Stimulated activated CD8-positive, alpha-beta memory T cell treated with anti-CD3 and anti-CD28 coated beads, Interleukin-12 subunit alpha, Interleukin-12 subunit beta, amount 100 ng/mL, for 1 hour (primary cell): ENCODE data around the gene RBM15B.
A peak's percentile ranks its signal among the peaks of the same experiment; 100 is the strongest.
"Not testable (repeated sequence)": the region's sequence is repeated elsewhere in the genome, so short reads cannot be mapped to it uniquely, and the experiment has no call there.

Source experiments
- DNase-seq: peaks from one replicate; pipeline ENCODE4 v3.0.0-alpha.2; 2020; ENCODE audit warnings: low read depth

The RBM15B gene, protein sequence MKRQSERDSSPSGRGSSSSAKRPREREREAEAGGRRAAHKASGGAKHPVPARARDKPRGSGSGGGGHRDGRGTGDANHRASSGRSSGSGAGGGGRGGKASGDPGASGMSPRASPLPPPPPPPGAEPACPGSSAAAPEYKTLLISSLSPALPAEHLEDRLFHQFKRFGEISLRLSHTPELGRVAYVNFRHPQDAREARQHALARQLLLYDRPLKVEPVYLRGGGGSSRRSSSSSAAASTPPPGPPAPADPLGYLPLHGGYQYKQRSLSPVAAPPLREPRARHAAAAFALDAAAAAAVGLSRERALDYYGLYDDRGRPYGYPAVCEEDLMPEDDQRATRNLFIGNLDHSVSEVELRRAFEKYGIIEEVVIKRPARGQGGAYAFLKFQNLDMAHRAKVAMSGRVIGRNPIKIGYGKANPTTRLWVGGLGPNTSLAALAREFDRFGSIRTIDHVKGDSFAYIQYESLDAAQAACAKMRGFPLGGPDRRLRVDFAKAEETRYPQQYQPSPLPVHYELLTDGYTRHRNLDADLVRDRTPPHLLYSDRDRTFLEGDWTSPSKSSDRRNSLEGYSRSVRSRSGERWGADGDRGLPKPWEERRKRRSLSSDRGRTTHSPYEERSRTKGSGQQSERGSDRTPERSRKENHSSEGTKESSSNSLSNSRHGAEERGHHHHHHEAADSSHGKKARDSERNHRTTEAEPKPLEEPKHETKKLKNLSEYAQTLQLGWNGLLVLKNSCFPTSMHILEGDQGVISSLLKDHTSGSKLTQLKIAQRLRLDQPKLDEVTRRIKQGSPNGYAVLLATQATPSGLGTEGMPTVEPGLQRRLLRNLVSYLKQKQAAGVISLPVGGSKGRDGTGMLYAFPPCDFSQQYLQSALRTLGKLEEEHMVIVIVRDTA

DNA sequence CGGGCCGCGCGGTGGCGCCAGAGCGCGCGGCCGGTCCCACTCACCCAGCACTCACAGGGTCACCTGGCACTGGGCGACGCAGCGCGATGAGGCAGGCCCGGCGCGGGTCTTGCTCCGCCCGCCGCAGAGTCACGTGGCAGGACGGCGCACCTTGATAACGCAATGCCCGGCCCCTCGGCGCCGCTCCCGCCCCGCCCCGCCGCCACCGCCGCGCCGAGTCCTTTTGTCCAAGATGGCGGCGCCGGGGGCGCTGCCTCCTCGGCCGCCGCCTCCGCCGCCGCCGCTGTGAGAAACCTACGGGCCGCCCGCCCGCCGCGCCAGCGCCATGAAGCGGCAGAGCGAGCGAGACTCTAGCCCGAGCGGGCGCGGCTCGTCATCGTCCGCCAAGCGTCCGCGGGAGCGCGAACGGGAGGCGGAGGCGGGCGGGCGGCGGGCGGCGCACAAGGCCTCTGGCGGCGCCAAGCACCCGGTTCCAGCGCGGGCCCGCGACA is at the start of gene RBM15B:
Gene RBM15B, plus strand, starts transcription at position 211 of the 491 bp plus-strand sequence. Its CDS starts 115 bp downstream, at position 326.
- peak; percentile 95 for DNase-seq

DNA sequence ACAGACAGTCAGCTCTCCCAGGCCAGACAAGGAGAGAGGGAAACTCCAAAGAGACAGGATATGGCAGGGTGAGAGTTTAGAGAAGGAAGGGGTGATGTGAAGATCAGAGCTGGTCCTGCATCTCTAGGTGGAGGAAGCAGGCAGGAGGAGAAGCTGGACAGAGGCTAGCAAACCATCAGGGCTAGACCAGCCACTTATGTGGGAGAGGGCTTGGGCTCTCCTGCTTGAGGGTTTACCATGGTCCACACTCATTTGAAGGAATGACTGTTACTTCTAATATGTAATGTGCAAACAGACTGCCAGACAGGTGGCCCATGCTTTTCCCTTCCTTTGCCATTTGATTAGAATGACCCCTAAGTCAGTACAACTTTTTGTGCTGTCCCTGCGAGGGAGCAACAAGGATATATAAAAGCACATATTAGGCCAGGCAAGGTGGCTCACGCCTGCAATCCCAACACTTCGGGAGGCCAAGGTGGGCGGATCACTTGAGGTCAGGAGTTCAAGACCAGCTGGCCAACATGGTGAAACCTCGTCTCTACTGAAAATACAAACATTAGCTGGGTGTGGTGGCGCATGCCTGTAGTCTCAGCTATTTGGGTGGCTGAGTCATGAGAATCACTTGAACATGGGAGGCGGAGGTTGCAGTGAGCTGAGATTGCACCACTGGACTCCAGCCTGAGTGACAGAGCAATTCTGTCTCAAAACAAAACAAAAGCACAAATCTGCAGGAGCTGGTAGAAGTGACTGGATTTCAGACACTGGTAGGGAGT is 47.0 kb upstream of the RBM15B start:
- DNase-seq = no peak

GRCh38 chr3:51350751-51351150 is 40.3 kb upstream of the RBM15B start:
- DNase-seq = no peak

- no peak for DNase-seq
Measured at GRCh38 chr3:51353131-51353530, 38.0 kb upstream of the RBM15B start.

DNA sequence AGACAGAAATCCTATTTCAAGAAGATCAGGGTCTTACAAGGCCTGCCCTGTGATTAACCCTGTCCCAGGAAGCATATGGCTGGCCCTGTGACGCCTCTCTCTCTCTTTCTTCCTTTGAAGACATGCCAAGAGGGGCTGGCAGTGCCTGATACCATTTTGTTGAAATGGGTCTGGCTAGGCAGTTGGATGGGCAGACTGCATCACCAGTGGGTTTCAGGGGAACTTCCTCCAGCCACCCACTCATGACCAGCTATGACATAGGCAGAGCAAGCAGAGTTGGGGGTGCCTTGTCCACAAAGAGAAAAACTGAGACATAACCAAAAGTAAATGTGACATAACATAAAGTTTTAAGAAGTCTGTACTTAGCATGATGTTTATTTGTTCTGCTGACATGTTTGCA is 37.4 kb upstream of the RBM15B start:
- no peak for DNase-seq

- no peak for DNase-seq
Measured at GRCh38 chr3:51354172-51354571, 36.9 kb upstream of the RBM15B start.

- DNase-seq = no peak
Measured at GRCh38 chr3:51354731-51355615, 36.1 kb upstream of the RBM15B start.

DNA sequence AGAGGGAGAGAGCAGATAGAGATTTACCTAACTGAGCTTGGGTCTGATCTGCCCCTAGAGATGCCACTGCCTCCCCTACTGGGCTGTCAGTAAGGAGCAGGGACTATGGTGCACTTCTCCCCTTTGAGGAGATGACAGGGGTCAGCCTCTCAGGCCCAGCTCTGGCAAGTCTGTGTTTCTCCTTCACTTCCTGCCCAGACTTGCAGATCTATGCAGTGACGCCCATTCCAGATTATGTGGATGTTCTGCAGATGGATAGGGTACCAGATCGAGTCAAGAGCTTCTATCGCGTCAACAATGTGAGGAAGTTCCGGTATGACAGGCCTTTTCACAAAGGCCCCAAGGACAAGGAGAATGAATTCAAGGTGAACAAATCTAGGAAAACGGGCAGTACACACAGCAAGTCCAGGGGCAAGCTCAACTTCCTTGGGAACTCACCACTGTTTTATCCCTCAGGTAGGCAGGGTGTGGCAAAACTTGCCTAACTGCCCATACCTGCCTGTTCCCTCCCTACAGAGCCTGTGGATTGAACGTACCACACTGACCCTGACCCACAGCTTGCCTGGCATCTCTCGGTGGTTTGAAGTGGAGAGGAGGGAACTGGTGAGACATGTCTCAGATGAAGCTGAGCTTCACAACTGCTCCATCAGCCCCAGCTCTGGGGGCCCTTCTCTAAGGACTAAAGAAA is 35.0 kb upstream of the RBM15B start:
- no peak for DNase-seq

- no peak for DNase-seq
Measured at GRCh38 chr3:51357856-51358255, 33.2 kb upstream of the RBM15B start.

DNA sequence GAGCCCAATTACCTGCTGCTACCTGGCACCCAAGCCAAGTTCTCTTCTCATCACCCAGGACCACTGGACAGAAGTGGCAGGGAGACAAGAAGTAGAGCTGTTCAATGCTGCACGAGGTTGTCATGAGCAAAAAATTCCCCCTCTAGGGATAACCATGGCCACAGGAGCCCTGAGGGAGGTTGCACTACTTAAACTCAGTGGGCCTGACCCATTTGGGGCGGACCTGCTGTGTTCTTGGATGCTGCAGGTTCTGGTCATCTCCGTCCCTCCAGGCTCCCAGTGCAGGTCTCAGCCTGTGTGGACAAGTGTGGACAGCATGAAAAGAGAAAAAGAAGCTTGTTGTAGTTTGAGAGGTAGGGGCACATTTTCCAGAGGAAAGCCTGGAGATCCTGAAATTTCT is 32.1 kb upstream of the RBM15B start:
- no peak for DNase-seq

- no peak for DNase-seq
Measured at GRCh38 chr3:51360806-51361205, 30.3 kb upstream of the RBM15B start.

- no peak for DNase-seq
Measured at GRCh38 chr3:51361746-51362145, 29.3 kb upstream of the RBM15B start.

DNA sequence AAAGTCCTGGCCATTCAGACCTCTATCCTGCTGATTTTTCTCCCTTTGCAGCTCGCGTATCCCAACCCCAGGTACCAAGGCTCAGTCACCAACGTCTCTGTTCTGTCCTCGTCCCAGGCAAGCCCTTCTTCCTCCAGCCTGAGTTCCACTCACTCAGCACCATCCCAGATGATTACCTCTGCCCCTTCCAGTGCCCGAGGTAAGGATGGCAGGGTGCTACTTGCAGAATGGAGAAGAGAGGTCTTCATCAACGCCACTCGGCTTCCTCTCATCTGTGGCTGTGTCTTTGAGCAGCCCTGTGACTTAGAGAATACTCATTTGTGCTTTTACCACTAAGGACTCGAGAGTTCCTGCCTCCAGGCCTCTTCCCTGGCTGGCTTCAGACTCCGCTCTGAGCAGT is 28.6 kb upstream of the RBM15B start:
- no peak for DNase-seq

DNA sequence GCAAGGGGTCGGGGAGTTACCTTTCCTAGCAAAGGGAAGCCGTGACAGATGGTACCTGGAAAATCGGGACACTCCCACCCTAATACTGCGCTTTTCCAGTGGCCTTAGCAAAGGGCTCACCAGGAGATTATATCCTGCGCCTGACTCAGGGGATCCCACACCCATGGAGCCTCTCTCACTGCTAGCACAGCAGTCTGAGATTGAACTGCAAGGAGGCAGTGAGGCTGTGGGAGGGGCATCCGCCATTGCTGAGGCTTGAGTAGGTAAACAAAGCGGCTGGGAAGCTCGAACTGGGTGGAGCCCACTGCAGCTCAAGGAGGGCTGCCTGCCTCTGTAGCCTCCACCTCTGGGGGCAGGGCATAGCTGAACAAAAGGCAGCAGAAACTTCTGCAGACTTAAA is 22.8 kb upstream of the RBM15B start:
- not testable (repeated sequence) for DNase-seq

- DNase-seq = peak; percentile 34
Measured at GRCh38 chr3:51371943-51372557, 19.0 kb upstream of the RBM15B start.

DNA sequence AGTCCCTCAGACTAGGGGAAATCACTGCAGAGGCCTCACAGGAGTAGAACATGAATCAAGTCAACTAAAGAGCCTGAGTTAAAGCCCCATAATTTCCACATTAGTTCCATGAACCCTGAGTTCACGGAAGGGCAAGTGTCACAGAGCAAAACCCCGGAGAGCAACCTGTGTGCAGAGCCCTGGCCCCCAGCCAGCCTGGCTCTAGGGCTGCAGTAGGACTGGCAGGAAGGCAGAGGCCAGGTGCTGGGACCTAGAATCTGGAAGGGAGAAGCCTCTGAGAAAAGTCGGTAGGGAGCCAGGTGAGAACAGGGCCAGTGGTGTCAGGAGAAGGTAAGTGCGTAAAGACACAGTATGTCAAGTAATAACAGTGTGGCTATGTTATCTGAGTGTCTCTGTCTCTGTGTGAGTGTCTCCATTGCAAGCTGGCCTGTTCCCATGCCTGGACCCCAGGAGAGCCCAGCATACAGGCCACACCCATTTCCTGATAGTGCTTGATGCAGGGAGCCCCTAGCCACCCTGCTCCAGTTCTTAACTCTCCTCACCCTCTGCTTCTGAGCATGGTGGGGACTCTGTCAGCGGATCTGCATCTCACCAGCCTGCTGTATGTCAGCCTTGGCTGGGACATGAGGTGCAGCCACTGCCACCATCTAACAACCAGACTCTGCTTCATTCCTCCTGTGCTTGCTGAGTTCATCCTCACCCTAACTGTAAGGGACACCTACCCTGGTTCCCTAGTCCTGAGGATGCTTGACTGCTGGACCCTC is 17.2 kb upstream of the RBM15B start:
- no peak for DNase-seq

DNA sequence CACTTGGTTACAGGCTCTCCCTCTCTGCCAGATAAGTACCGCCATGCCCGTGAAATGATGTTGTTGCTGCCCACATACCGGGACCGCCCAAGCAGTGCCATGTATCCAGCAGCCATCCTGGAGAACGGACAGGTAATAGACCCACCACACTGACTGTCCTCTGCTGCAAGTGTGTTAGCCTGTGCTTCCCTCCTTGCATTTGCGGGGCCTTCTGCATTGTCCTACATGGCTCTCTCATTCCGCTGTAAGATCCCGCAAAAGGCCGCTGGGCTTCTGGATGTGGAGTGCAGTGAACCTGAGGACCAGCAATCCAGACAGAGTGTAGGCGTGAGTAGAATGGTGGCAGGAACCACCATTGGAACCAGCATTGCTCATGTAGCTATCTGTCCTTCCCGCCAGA is 16.6 kb upstream of the RBM15B start:
- no peak for DNase-seq

DNA sequence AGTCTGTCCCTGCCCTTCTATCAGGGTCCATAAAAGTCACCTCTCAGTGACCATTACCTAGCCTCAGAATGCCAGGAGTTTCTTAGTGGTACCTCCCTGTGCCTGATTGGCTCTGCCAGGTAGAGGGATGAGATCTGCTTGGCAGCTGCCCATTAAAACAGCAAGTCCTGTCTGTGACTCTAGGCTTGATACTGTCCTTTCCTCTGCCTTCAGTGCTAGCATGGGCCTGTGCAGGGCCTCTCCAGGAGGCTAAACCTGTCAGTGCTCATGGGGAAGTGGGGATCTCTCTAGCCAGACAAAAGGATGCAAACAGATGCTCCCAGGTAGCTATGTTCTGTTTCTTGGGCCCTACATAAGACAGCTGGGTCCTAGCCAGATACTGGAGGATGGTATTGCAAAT is 15.9 kb upstream of the RBM15B start:
- no peak for DNase-seq

- no peak for DNase-seq
Measured at GRCh38 chr3:51375571-51375970, 15.5 kb upstream of the RBM15B start.
